Stimulated activated CD4-positive, alpha-beta T cell treated with anti-CD3 and anti-CD28 coated beads, Interleukin-2, amount 100 ng/mL, for 4 hours (primary cell): ENCODE measurements around the gene ILF2.

Source experiments
- DNase-seq: peaks from one replicate; pipeline ENCODE4 v3.0.0-alpha.2; 2020; ENCODE audit warnings: low read depth

Gene ILF2

GRCh38 chr1:153627715-153628626, 42.8 kb downstream of the ILF2 start, which contains the start of gene S100A1:
Gene S100A1, plus strand, starts transcription at chr1:153628434. Its CDS starts 2,088 bp downstream, at chr1:153630522.
- no peak for DNase-seq

- DNase-seq: no peak
These were observed 43.7 kb downstream of the ILF2 start, which contains the start of gene S100A13 for GRCh38 chr1:153626904-153627714. Gene S100A13, minus strand, starts transcription at chr1:153627505. Its CDS starts 1,033 bp downstream, at chr1:153626472.

- DNase-seq: no peak
These were observed 44.3 kb downstream of the ILF2 start for GRCh38 chr1:153626477-153626903.

- no peak for DNase-seq
These were observed 45.7 kb downstream of the ILF2 start for GRCh38 chr1:153624965-153625611.

- no peak for DNase-seq
These were observed 47.7 kb downstream of the ILF2 start for GRCh38 chr1:153623101-153623500.

GRCh38 chr1:153619171-153619570, 51.6 kb downstream of the ILF2 start:
- no peak for DNase-seq

GRCh38 chr1:153617663-153618062, 53.1 kb downstream of the ILF2 start:
- no peak for DNase-seq

GRCh38 chr1:153616917-153617311, 53.9 kb downstream of the ILF2 start:
- no peak for DNase-seq

GRCh38 chr1:153616144-153616916, 54.5 kb downstream of the ILF2 start, which contains the start of gene S100A14:
Gene S100A14, minus strand, starts transcription at chr1:153616325. Its CDS starts 467 bp downstream, at chr1:153615858.
- DNase-seq: no peak

- DNase-seq: no peak
These were observed 55.4 kb downstream of the ILF2 start for GRCh38 chr1:153615406-153615805.

GRCh38 chr1:153614906-153615305, 55.9 kb downstream of the ILF2 start:
- DNase-seq: no peak

- DNase-seq: no peak
These were observed 56.4 kb downstream of the ILF2 start for GRCh38 chr1:153614189-153614900.

GRCh38 chr1:153613406-153613805, 57.4 kb downstream of the ILF2 start:
- DNase-seq: no peak

GRCh38 chr1:153612755-153613331, 58.0 kb downstream of the ILF2 start, which contains the start of gene S100A16:
Gene S100A16, minus strand, starts transcription at chr1:153613137. Its CDS starts 4,986 bp downstream, at chr1:153608151.
- DNase-seq: no peak

GRCh38 chr1:153612111-153612754, 58.6 kb downstream of the ILF2 start:
- no peak for DNase-seq
